IMR-90 (cell line): ENCODE data around the gene FZD4. TPM values are rescaled to one million over a fixed set of nuclear protein-coding genes. Genes with fewer than 3 reads are reported as not detected.

Experiments used
- ATAC-seq: fragments of 200-7000 bp; cut with Tn5 transposase; 2 replicates; pipeline ENCODE4 v1.9.1; 2020; ENCODE audit warnings: low read depth, mild to moderate bottlenecking, moderate library complexity
- BruUV-seq: library from RNA; stranded (reverse); fragments of 400-500 nt; replicated peaks from 2 replicates; lab custom pipeline; 2021; lab: Mats Ljungman, UMichigan
- CTCF ChIA-PET: fragments of 300-600 bp; formaldehyde crosslinking; extraction: SDS; loops from one replicate; lab custom pipeline; 2021; ENCODE audit warnings: antibody characterized with exemption; lab: Yijun Ruan, JAX
- POLR2A ChIA-PET: fragments of 300-600 bp; sonication (Branson Sonifier 250); formaldehyde crosslinking; loops from one replicate; lab custom pipeline; 2022; ENCODE audit warnings: antibody characterized with exemption; ENCODE audit not compliant: unreplicated experiment; lab: Charles Lee
- DNase-seq: peaks from one replicate; pipeline ENCODE4 v3.0.0; 2013
- H2AFZ ChIP-seq: replicated peaks from 2 replicates; pipeline ENCODE3; 2013; ENCODE audit warnings: low read length, mild to moderate bottlenecking; ENCODE audit not compliant: poor library complexity
- H2AK5ac ChIP-seq: 2 replicates; pipeline ENCODE4 v1.6.1; 2013; ENCODE audit warnings: low read depth, low read length, inconsistent platforms
- H2AK9ac ChIP-seq: replicated peaks from 2 replicates; pipeline ENCODE3; 2013; ENCODE audit warnings: mild to moderate bottlenecking, low read depth, low read length, moderate library complexity; ENCODE audit not compliant: poor library complexity
- H2BK120ac ChIP-seq: 2 replicates; pipeline ENCODE4 v1.6.1; 2013; ENCODE audit warnings: low read depth, low read length, inconsistent platforms
- H2BK15ac ChIP-seq: 3 replicates; pipeline ENCODE4 v1.6.1; 2013; ENCODE audit warnings: low read depth, low read length, inconsistent platforms
- H2BK20ac ChIP-seq: 2 replicates; pipeline ENCODE4 v1.6.1; 2013; ENCODE audit warnings: low read depth, mild to moderate bottlenecking, inconsistent platforms, low read length, moderate library complexity
- H2BK5ac ChIP-seq: 2 replicates; pipeline ENCODE4 v1.6.1; 2013; ENCODE audit warnings: mild to moderate bottlenecking, low read depth, low read length, inconsistent platforms; ENCODE audit not compliant: poor library complexity, severe bottlenecking
- H3K14ac ChIP-seq: replicated peaks from 2 replicates; pipeline ENCODE4 v1.6.1; 2013; ENCODE audit warnings: low read depth, low read length, inconsistent platforms
- H3K18ac ChIP-seq: 2 replicates; pipeline ENCODE4 v1.6.1; 2013; ENCODE audit warnings: low read depth, low read length, control low read depth
- H3K23ac ChIP-seq: 2 replicates; pipeline ENCODE4 v1.6.1; 2013; ENCODE audit warnings: low read depth, low read length, inconsistent platforms
- H3K27ac ChIP-seq: 2 replicates; pipeline ENCODE4 v1.5.1; 2013; ENCODE audit warnings: mild to moderate bottlenecking, control low read depth, low read length; ENCODE audit not compliant: insufficient read depth
- H3K27me3 ChIP-seq: 2 replicates; pipeline ENCODE4 v1.6.1; 2013; ENCODE audit warnings: low read length; ENCODE audit not compliant: control insufficient read depth, insufficient read depth
- H3K36me3 ChIP-seq: 2 replicates; pipeline ENCODE4 v1.6.1; 2013; ENCODE audit warnings: low read length, mixed read lengths; ENCODE audit not compliant: control insufficient read depth, insufficient read depth
- H3K4ac ChIP-seq: 2 replicates; pipeline ENCODE4 v1.6.1; 2013; ENCODE audit warnings: low read depth, low read length, inconsistent platforms
- H3K4me1 ChIP-seq: 2 replicates; pipeline ENCODE4 v1.6.1; 2013; ENCODE audit warnings: low read length, mixed read lengths; ENCODE audit not compliant: control insufficient read depth, insufficient read depth
- H3K4me2 ChIP-seq: 2 replicates; pipeline ENCODE4 v1.6.1; 2013; ENCODE audit warnings: low read depth, mild to moderate bottlenecking, control low read depth, low read length, moderate library complexity
- H3K4me3 ChIP-seq: 2 replicates; pipeline ENCODE4 v1.5.1; 2013; ENCODE audit warnings: low read depth, mild to moderate bottlenecking, control low read depth, low read length, moderate library complexity; ENCODE audit not compliant: insufficient read depth
- H3K56ac ChIP-seq: 2 replicates; pipeline ENCODE4 v1.6.1; 2013; ENCODE audit warnings: low read length, inconsistent platforms; ENCODE audit not compliant: insufficient read depth; ENCODE audit errors: extremely low read depth
- H3K79me1 ChIP-seq, 2 experiments: 2 replicates each; pipeline ENCODE4 v1.6.1; 2013; ENCODE audit warnings: low read length in 2 of 2, inconsistent platforms in 1 of 2, low read depth in 1 of 2
- H3K9ac ChIP-seq: 2 replicates; pipeline ENCODE4 v1.6.1; 2013; ENCODE audit warnings: low read depth, low read length, control low read depth
- H3K9me1 ChIP-seq: 2 replicates; pipeline ENCODE4 v1.6.1; 2013; ENCODE audit warnings: low read length, inconsistent platforms; ENCODE audit not compliant: insufficient read depth
- H3K9me3 ChIP-seq: 2 replicates; pipeline ENCODE4 v1.6.1; 2013; ENCODE audit warnings: low read length; ENCODE audit not compliant: control insufficient read depth, insufficient read depth
- H4K20me1 ChIP-seq: 2 replicates; pipeline ENCODE4 v1.6.1; 2013; ENCODE audit warnings: low read length, inconsistent platforms; ENCODE audit not compliant: insufficient read depth
- H4K5ac ChIP-seq: 2 replicates; pipeline ENCODE4 v1.6.1; 2013; ENCODE audit warnings: mild to moderate bottlenecking, low read depth, low read length, control low read depth
- H4K8ac ChIP-seq, 2 experiments: 2 replicates each; pipeline ENCODE4 v1.6.1; 2013; ENCODE audit warnings: low read depth in 2 of 2, low read length in 2 of 2, control low read depth in 1 of 2, inconsistent platforms in 1 of 2
- H4K91ac ChIP-seq: 2 replicates; pipeline ENCODE4 v1.6.1; 2013; ENCODE audit warnings: low read depth, low read length, inconsistent platforms; ENCODE audit not compliant: insufficient read depth
- CEBPB ChIP-seq: IDR thresholded peaks from 2 replicates; pipeline ENCODE4 v1.6.1; 2012; ENCODE audit warnings: low read depth, low read length, improper control_type of control experiment
- WGBS, 2 experiments: methylation state at CpG; one replicate each; pipeline versions ENCODE4 v1.1.5 to v1.1.7; 2013; ENCODE audit warnings: missing lambda C conversion rate in 2 of 2; ENCODE audit not compliant: insufficient read length in 1 of 2; ENCODE audit errors: extremely low coverage in 2 of 2; 5-methylcytosine and 5-hydroxymethylcytosine counted together
- dilution Hi-C: fragments of 300-500 bp; cut with HindIII; formaldehyde crosslinking; loops from one replicate; pipeline ENCODE4 v1.14.3; 2018; ENCODE audit warnings: low sequenced_read_pairs; ENCODE audit not compliant: unreplicated experiment
- in situ Hi-C: fragments of 300-500 bp; cut with MboI; formaldehyde crosslinking; loops from 3 replicates; pipeline ENCODE4 v1.14.3; 2019; ENCODE audit warnings: low sequenced_read_pairs, inconsistent platforms, mixed read lengths
- intact Hi-C: fragments of 100-400 bp; cut with micrococcal nuclease; formaldehyde crosslinking; loops from 2 replicates; pipeline ENCODE4 v1.10.0; 2022
- polyA plus RNA-seq, 3 experiments: library from polyadenylated mRNA; depleted of rRNA; stranded (reverse); fragments of >200 nt; gene quantifications; 2 replicates each; pipeline ENCODE4 v1.2.3, GENCODE V29; 2012; ENCODE audit warnings: low replicate concordance in 1 of 3
- total RNA-seq: library from RNA; depleted of rRNA; stranded (reverse); fragments of >200 nt; gene quantifications from 2 replicates; pipeline ENCODE4 v1.2.3, GENCODE V29; 2012
- TF ChIP-seq, protein P1 (sequence below): conservative IDR thresholded peaks from 2 replicates; pipeline ENCODE4 v1.5.1; 2012; ENCODE audit warnings: mild to moderate bottlenecking, low read depth, low read length, improper control_type of control experiment

FZD4 gene
- total and polyA plus RNA-seq, 2 of the 4 experiments (the other 2 are of a cell fraction), result 3.7 to 7.7 TPM

DNA sequence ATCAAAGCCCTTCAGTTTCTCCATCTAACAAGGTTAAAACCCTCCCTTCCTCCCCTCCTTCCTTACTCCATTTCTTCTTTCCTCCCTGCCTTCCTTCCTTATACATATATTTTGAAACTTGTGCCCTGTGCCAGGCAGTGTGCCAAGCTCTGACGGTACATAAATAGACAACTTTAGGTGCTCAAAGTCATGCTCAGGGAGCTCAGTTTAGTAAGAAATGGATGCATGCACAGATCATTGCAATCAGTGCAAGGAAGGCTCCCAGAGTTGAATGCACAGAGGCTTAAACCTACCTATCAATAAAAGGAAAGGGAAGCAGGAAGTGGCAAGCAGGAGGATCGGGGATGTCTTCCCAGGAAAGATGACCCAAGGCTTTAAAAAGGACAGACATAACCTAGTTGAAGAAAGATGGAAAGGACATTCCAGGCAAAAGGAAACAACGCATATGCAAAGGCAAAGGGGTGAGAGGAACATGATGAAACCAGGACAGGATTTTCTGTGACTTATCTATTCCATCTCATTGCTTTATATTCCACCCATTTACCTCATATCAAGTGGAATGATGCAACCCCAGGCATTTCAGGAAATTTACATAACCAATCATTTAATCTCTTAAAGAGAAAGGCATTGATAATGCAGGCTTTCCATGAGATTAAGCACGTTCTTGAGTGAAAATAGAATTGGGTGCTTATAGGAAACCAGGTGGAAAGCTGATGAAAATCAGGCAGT is 13.2 kb downstream of the FZD4 start:
- 0 out of 2 replicates have a peak, but pooled peaks cover 5% of the 10 kb centered on the region for H3K9me1 ChIP-seq
- H3K23ac ChIP-seq, result peak overlapping the region; percentile 29; the same call in 1 of the 2 replicates
- no peak overlapping the region for H3K9ac ChIP-seq
- DNase-seq (peak; percentile 29), ATAC-seq (no peak)
- H3K36me3 ChIP-seq, result no peaks in the 10 kb centered on the region; the same call in 1 of the 2 replicates
- no peak overlapping the region for H2BK5ac ChIP-seq
- H4K91ac ChIP-seq, result 0 out of 2 replicates have a peak overlapping the region, but pooled peaks have one; percentile 24
- H2BK20ac ChIP-seq, result no peak overlapping the region; the same call in 1 of the 2 replicates
- intact Hi-C loops, result no loop called here
- H2AFZ ChIP-seq, result no peak overlapping the region
- H3K18ac ChIP-seq, result peak overlapping the region; percentile 38; the same call in 1 of the 2 replicates
- in situ Hi-C loops, result loop anchor here (5.0 to 25.0 kb wide), 2 partner anchors 345 to 470 kb away; no protein-coding TSS in a partner anchor
- no peaks in the 10 kb centered on the region for H3K27me3 ChIP-seq
- no peak overlapping the region for H2AK9ac ChIP-seq
- BruUV-seq, result no TSS peak
- H3K4ac ChIP-seq, result peak overlapping the region; percentile 16; the same call in 1 of the 2 replicates
- H2BK120ac ChIP-seq, result peak overlapping the region; percentile 41; the same call in 1 of the 2 replicates
- H3K79me1 ChIP-seq, result no peaks in the 10 kb centered on the region; a peak in 1 of 4 replicates
- ChIA-PET CTCF (interaction anchor here (0.5 to 1.1 kb wide), 2 partner anchors 156 to 1006 kb away, joined by 3 read pairs; no protein-coding TSS in a partner anchor), POLR2A (interaction anchor here (0.6 kb wide), 1 partner anchor 321 kb away, joined by 3 read pairs; no protein-coding TSS in a partner anchor)
- peak overlapping the region; percentile 43; the same call in 1 of the 2 replicates for H3K27ac ChIP-seq
- WGBS, 2 experiments, result no CpG with 5 or more reads among the region's 4 CpGs
- peaks cover 15% of the 10 kb centered on the region for H3K4me1 ChIP-seq
- H4K5ac ChIP-seq, result 0 out of 2 replicates have a peak overlapping the region, but pooled peaks have one; percentile 40
- TF ChIP-seq CEBPB, result peak; percentile 69
- TF ChIP-seq, protein P1, sequence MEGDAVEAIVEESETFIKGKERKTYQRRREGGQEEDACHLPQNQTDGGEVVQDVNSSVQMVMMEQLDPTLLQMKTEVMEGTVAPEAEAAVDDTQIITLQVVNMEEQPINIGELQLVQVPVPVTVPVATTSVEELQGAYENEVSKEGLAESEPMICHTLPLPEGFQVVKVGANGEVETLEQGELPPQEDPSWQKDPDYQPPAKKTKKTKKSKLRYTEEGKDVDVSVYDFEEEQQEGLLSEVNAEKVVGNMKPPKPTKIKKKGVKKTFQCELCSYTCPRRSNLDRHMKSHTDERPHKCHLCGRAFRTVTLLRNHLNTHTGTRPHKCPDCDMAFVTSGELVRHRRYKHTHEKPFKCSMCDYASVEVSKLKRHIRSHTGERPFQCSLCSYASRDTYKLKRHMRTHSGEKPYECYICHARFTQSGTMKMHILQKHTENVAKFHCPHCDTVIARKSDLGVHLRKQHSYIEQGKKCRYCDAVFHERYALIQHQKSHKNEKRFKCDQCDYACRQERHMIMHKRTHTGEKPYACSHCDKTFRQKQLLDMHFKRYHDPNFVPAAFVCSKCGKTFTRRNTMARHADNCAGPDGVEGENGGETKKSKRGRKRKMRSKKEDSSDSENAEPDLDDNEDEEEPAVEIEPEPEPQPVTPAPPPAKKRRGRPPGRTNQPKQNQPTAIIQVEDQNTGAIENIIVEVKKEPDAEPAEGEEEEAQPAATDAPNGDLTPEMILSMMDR, result no peak
- H2AK5ac ChIP-seq, result no peak overlapping the region
- dilution Hi-C loops, result no loop called here
- no peak overlapping the region for H3K4me3 ChIP-seq
- H2BK15ac ChIP-seq, result peak overlapping the region; percentile 38; the same call in 1 of the 3 replicates
- no peaks in the 10 kb centered on the region for H3K9me3 ChIP-seq
- peak overlapping the region; percentile 24; the same call in 1 of the 2 replicates for H3K4me2 ChIP-seq
- H4K8ac ChIP-seq, result peak overlapping the region in 1 of 2 experiments; percentile 34; a peak in 1 of 4 replicates
- H3K56ac ChIP-seq, result no peak overlapping the region
- H4K20me1 ChIP-seq, result no peaks in the 10 kb centered on the region
- no peak overlapping the region for H3K14ac ChIP-seq
